Adipocyte (in vitro differentiated cells): Measurements from ENCODE around the gene LRBA.

Experiments
- DNase-seq: peaks from one replicate; pipeline ENCODE4 v3.0.0-alpha.2; 2015; ENCODE audit warnings: low read depth
- H3K27me3 ChIP-seq: replicated peaks from 2 replicates; pipeline ENCODE4 v1.7.0; 2013; ENCODE audit warnings: mild to moderate bottlenecking, low read length, moderate library complexity; ENCODE audit not compliant: control insufficient read depth, insufficient read depth
- H3K36me3 ChIP-seq: 2 replicates; pipeline ENCODE4 v1.7.0; 2013; ENCODE audit warnings: low read length, mild to moderate bottlenecking, moderate library complexity; ENCODE audit not compliant: control insufficient read depth, insufficient read depth, severe bottlenecking
- H3K4me1 ChIP-seq: 2 replicates; pipeline ENCODE4 v1.7.0; 2013; ENCODE audit warnings: mild to moderate bottlenecking, low read length, moderate library complexity; ENCODE audit not compliant: control insufficient read depth, insufficient read depth
- H3K4me3 ChIP-seq: 2 replicates; pipeline ENCODE4 v1.7.0; 2013; ENCODE audit warnings: mild to moderate bottlenecking, low read length, moderate library complexity
- H3K9ac ChIP-seq: 2 replicates; pipeline ENCODE4 v1.7.0; 2013; ENCODE audit warnings: mild to moderate bottlenecking, low read length, moderate library complexity
- H3K9me3 ChIP-seq: 2 replicates; pipeline ENCODE4 v1.7.0; 2013; ENCODE audit warnings: mild to moderate bottlenecking, low read length, moderate library complexity; ENCODE audit not compliant: control insufficient read depth

The LRBA gene

DNA sequence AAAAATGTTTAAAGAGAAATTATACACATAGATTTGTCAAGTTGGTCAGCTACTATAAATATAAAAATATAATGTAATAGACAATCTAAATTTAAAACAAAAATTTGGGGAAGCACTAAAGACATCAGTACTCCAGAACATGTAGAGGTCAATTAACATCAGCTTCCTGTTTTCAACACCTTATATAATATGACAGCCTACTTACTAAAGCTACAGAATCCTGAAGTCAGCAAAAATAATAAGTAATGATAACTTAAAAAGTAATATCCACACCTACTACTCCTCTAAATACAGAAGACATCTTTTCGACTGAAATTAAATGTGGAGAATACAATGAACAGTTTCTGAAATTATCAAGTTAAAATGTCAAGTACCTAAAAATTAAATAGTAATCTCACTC, 118.6 kb downstream of the LRBA start:
- DNase-seq, result no peak
- Histone ChIP-seq H3K9me3 (no peaks in the 10 kb centered on the region), H3K36me3 (peaks cover 19% of the 10 kb centered on the region), H3K9ac (no peak overlapping the region), H3K4me1 (no peaks in the 10 kb centered on the region), H3K27me3 (no peaks in the 10 kb centered on the region), H3K4me3 (no peak overlapping the region)

DNA sequence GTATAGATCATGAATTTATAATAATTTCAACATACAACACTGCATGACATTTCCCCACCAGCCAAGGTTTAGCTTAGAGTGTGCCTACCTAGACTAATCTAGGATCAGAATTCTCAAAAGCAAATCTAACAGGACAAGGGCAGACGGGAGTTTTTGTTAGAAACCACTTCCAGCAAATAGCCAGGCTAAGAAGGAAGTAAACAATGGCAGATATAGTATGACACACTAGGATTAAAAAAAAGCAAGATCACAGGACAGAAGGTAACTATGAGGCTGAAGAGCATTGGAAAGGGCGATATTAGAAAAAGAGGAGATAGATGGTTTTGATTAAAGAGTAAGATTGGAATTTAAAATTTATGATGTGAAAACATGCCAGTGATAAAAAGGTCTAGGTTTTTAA, 124.8 kb downstream of the LRBA start:
- H3K9me3 ChIP-seq, result no peaks in the 10 kb centered on the region
- peaks cover 6% of the 10 kb centered on the region for H3K4me1 ChIP-seq
- H3K36me3 ChIP-seq, result peaks cover 8% of the 10 kb centered on the region
- DNase-seq, result no peak
- no peak overlapping the region for H3K4me3 ChIP-seq
- H3K9ac ChIP-seq, result no peak overlapping the region
- no peaks in the 10 kb centered on the region for H3K27me3 ChIP-seq

DNA sequence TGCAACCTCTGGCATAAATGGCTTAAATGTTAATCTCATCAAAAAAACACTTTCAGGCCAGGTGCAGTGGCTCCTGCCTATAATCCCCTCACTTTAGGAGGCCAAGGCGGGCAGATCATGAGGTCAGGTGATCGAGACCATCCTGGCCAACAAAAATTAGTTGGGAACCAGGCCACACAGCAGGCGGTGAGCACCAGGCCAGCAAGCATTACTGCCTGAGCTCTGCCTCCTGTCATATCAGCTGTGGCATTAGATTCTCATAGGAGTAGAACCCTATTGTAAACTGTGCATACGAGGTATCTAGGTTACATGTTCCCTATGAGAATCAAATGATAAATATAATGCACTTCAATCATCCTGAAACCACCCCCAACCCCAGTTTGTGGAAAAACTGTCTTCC, 125.8 kb downstream of the LRBA start:
- Histone ChIP-seq H3K9me3 (no peaks in the 10 kb centered on the region), H3K4me1 (peaks cover 6% of the 10 kb centered on the region), H3K9ac (no peak overlapping the region), H3K4me3 (no peak overlapping the region), H3K36me3 (peaks cover 8% of the 10 kb centered on the region), H3K27me3 (no peaks in the 10 kb centered on the region)
- DNase-seq, result no peak

DNA sequence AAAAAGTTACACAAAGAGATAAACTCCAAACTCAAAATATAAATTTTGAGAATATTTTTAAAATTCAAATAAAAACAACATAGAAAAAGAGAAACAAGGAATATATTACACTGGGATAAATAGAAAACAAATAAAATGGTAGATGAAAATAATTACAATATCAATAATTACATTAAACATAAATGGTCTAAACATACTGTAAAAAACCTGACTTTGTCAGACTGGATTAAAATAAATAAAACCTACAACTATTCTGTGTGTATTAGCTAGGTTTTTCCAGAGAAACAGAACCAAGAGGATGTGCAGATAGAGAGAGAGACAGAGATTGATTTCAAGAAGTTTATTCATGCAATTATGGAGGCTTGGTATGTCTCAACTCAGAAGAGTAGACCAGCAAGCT, 126.5 kb downstream of the LRBA start:
- H3K9ac ChIP-seq, result no peak overlapping the region
- H3K9me3 ChIP-seq, result no peaks in the 10 kb centered on the region
- no peak for DNase-seq
- no peaks in the 10 kb centered on the region for H3K27me3 ChIP-seq
- peaks cover 8% of the 10 kb centered on the region for H3K36me3 ChIP-seq
- peaks cover 6% of the 10 kb centered on the region for H3K4me1 ChIP-seq
- no peak overlapping the region for H3K4me3 ChIP-seq

DNA sequence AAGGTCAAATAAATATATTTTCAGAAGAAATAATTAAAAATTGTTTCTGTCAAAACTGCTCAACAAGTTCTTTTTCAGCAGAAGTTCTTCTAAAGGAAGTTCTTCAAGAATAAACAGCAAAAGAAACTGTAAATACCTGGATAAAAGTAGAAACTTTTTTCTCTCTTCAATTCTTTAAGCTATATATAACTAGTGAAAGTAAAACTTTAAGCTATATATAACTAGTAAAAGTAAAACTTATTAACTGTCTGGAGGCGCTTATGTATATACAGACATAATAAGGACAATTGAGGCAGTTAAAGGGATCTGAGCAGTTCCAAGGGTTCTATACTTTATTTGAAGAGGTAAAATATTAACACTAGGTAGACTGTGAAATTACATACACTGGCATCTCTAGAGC, 126.9 kb downstream of the LRBA start:
- Histone ChIP-seq H3K27me3 (no peaks in the 10 kb centered on the region), H3K9ac (no peak overlapping the region), H3K36me3 (peaks cover 8% of the 10 kb centered on the region), H3K4me1 (peaks cover 6% of the 10 kb centered on the region), H3K9me3 (no peaks in the 10 kb centered on the region), H3K4me3 (no peak overlapping the region)
- no peak for DNase-seq

DNA sequence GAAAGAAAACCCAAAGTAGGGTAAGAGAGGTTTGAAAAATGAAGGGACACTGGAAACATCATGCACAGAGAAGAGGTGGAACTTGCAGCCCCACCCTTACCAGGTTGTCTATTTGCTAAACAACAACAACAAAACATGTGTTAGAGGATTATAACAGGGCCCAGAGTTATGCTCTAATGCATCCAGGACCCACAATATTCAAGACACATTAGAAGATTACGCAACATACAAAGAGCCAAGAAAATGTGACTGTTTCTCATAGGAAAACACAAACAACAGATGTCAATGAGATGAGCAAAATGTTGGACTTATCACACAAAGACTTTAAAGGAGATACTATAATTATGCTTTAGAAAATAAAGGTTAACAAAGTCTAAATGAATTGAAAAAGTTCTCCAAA, 128.5 kb downstream of the LRBA start:
- no peaks in the 10 kb centered on the region for H3K27me3 ChIP-seq
- H3K36me3 ChIP-seq, result no peaks in the 10 kb centered on the region
- no peaks in the 10 kb centered on the region for H3K9me3 ChIP-seq
- peak; percentile 33 for DNase-seq
- no peak overlapping the region for H3K4me3 ChIP-seq
- no peak overlapping the region for H3K9ac ChIP-seq
- peaks cover 6% of the 10 kb centered on the region for H3K4me1 ChIP-seq

DNA sequence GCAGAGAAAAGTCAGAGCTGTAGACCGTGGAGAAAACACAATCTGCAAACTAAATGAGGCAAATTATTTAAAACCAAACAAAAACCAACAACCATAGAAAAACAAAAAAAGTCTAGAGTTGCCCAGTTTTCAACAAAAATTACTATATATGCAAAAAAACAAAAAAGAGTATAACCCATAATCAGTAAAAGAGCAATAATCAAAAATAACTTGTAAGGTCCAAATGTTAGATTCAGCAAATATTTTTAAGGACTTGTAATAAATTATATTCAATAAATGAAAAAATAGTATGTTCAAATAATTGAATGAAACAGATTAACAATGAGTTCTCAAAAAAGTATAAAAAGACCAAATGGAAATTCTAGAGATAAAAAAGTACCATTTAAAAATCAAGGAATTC, 130.5 kb downstream of the LRBA start:
- Histone ChIP-seq H3K4me3 (peak overlapping the region; percentile 62), H3K4me1 (peaks cover 6% of the 10 kb centered on the region), H3K9me3 (peaks cover 5% of the 10 kb centered on the region), H3K36me3 (no peaks in the 10 kb centered on the region), H3K9ac (peak overlapping the region; percentile 68), H3K27me3 (no peaks in the 10 kb centered on the region)
- no peak for DNase-seq

DNA sequence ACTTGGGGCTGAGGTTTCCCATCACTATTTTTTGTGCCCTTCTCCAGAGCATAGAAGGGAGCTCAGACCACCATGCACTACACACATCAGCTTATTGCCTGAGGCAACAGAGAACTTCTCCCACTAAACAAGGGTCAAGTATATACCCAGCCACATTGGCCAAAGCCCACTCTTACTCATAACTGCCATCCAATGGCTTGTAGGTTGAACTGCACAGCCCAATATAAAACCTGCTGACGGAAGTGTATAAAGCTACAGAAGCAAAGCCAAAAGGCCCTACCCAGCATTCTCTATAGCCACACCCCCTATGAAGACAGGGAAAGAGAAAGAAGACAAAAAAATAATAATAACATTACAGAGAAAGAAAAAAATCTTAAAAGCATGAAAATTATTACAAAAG, 139.7 kb downstream of the LRBA start:
- Histone ChIP-seq H3K27me3 (no peaks in the 10 kb centered on the region), H3K36me3 (no peaks in the 10 kb centered on the region), H3K9ac (no peak overlapping the region), H3K9me3 (peaks cover 16% of the 10 kb centered on the region), H3K4me3 (no peak overlapping the region), H3K4me1 (no peaks in the 10 kb centered on the region)
- no peak for DNase-seq

DNA sequence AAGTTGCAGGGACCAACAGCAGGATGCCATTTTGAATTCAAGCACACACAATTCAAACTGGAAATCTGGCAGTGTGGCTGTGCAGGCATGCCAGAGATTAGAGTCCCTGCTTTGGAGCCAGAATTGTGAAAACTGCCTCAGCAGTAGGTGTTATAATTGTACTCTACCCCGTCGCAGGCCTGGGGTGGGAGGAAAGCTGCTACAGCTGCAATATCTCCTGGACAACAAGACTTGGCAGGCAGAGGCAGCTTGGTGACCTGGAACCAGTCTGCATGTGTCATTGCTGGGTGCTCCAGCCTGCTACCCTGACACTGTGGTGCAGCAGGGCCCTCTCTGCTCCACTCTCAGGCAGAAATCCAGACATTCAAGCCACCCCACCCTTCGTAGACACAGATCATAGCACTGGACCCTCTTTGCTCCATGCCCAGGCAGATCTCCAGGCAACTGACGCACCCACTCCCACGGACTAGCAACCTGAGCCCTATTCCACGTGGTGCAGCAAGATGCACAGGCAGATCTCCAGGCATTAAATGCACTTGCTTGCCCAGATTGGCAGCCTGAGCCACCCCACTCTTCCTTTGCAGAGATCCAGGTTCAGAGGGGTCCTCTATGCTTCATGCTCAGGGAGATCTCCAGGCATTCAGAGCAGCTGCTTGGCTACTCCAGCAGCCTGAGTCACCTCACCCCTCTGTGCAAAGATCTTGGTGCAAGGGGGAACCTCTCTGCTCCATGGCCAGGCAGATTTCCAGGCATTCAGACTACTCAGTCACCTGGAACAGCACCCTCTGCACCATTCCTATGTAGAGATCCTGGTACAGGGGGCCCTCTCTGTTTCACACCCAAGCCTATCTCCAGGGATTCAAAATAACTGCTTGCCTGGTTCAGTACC, 140.5 kb downstream of the LRBA start:
- no peak overlapping the region for H3K4me3 ChIP-seq
- peaks cover 10% of the 10 kb centered on the region for H3K9me3 ChIP-seq
- no peak overlapping the region for H3K9ac ChIP-seq
- no peaks in the 10 kb centered on the region for H3K4me1 ChIP-seq
- no peaks in the 10 kb centered on the region for H3K27me3 ChIP-seq
- no peak for DNase-seq
- no peaks in the 10 kb centered on the region for H3K36me3 ChIP-seq

DNA sequence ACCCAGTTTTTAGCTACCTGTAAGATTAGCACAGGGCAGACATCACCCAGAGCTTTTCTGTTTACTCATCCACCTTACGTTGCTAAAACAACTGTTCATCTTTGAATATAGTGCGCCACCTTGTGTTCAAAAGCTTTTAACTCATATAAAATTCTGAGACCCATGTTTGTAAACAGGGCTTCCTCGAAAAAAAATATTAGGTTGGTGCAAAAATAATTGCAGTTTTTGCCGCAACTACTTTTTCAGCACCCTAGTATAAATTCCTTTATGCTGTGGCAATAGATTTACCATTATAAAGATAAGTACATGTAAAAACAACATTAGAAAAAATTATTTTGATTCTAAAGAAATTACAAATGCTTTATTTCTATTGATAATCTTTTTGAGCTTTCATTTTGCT, 147.9 kb downstream of the LRBA start:
- no peak overlapping the region for H3K4me3 ChIP-seq
- no peaks in the 10 kb centered on the region for H3K36me3 ChIP-seq
- H3K9me3 ChIP-seq, result no peaks in the 10 kb centered on the region
- H3K4me1 ChIP-seq, result no peaks in the 10 kb centered on the region
- H3K27me3 ChIP-seq, result no peaks in the 10 kb centered on the region
- no peak overlapping the region for H3K9ac ChIP-seq
- DNase-seq, result peak; percentile 97

DNA sequence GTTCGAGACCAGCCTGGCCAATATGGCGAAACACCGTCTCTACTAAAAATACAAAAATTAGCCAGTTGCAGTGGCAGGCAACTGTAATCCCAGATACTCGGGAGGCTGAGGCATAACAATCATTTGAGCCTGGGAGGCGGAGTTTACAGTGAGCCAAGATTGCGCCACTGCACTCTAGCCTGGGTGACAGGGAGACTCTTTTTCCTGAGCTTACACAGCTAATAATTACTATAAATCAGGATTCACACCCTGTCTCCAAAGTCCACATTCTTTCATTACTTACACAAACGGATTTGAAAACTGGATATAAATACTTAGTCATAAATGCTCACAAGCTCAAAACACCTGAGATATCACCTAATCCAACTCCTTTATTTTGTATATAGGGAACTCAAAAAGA, 151.6 kb downstream of the LRBA start:
- H3K9ac ChIP-seq, result no peak overlapping the region
- H3K27me3 ChIP-seq, result no peaks in the 10 kb centered on the region
- no peaks in the 10 kb centered on the region for H3K4me1 ChIP-seq
- H3K4me3 ChIP-seq, result no peak overlapping the region
- no peaks in the 10 kb centered on the region for H3K9me3 ChIP-seq
- no peak for DNase-seq
- H3K36me3 ChIP-seq, result no peaks in the 10 kb centered on the region

DNA sequence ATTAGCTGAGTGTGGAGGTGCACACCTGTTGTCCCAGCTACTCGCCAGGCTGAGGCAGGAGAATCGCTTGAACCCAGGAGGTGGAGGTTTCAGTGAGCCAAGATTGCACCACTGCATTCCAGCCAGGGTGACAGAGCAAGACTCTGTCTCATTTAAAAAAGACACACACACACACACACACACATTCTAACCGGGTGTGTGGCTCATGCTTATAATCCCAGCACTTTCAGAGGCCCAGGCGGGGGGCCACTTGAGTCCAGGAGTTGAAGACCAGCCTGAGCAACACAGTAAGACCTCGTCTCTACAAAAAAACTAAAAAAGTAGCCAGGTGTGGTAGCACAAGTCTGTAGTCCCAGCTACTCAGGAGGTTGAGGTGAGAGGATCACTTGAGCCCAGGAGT, 152.3 kb downstream of the LRBA start:
- Histone ChIP-seq H3K36me3 (no peaks in the 10 kb centered on the region), H3K4me3 (no peak overlapping the region), H3K9me3 (no peaks in the 10 kb centered on the region), H3K27me3 (no peaks in the 10 kb centered on the region), H3K9ac (no peak overlapping the region), H3K4me1 (no peaks in the 10 kb centered on the region)
- DNase-seq, result no peak
